ENCODE results near the gene ARHGAP8.

- TF ChIP-seq CTCF (conservative IDR thresholded peaks at IDR 0.05; ENCODE audit: low read length) (no peak), EZH2phosphoT487 (IDR thresholded peaks at IDR 0.05; ENCODE audit: borderline replicate concordance, low read depth, low read length) (no peak)
Observed at GRCh38 chr22:44809456-44809855, 57.1 kb downstream of the ARHGAP8 start.
